ENCODE measurements around the gene RUFY4.
"Not testable (repeated sequence)": the region's sequence is repeated elsewhere in the genome, so short reads cannot be mapped to it uniquely, and the experiment has no call there.

Gene RUFY4

GRCh38 chr2:218031771-218032257 is 37.2 kb upstream of the RUFY4 start:
- no peak for DNase-seq

- no peak for DNase-seq
These were observed 36.5 kb upstream of the RUFY4 start for GRCh38 chr2:218032336-218033171.

- DNase-seq = no peak
These were observed 35.9 kb upstream of the RUFY4 start for GRCh38 chr2:218033208-218033589.

- no peak for DNase-seq
These were observed 35.2 kb upstream of the RUFY4 start for GRCh38 chr2:218033590-218034496.

GRCh38 chr2:218034497-218035213 is 34.4 kb upstream of the RUFY4 start:
- peak; percentile 64 for DNase-seq

GRCh38 chr2:218035463-218036100 is 33.5 kb upstream of the RUFY4 start:
- no peak for DNase-seq

- no peak for DNase-seq
These were observed 32.7 kb upstream of the RUFY4 start for GRCh38 chr2:218036371-218036770.

GRCh38 chr2:218039171-218039570 is 29.9 kb upstream of the RUFY4 start:
- DNase-seq = no peak

GRCh38 chr2:218040883-218041282 is 28.2 kb upstream of the RUFY4 start:
- DNase-seq = no peak

GRCh38 chr2:218041302-218042168 is 27.5 kb upstream of the RUFY4 start:
- no peak for DNase-seq

- no peak for DNase-seq
These were observed 26.0 kb upstream of the RUFY4 start for GRCh38 chr2:218043100-218043499.

GRCh38 chr2:218043701-218044109 is 25.3 kb upstream of the RUFY4 start:
- DNase-seq = no peak

GRCh38 chr2:218044599-218044998 is 24.5 kb upstream of the RUFY4 start:
- DNase-seq = not testable (repeated sequence)

GRCh38 chr2:218046238-218046637 is 22.8 kb upstream of the RUFY4 start:
- DNase-seq = no peak

GRCh38 chr2:218047536-218048225 is 21.4 kb upstream of the RUFY4 start:
- no peak for DNase-seq

- no peak for DNase-seq
These were observed 17.1 kb upstream of the RUFY4 start for GRCh38 chr2:218051903-218052302.

- no peak for DNase-seq
These were observed 9.8 kb upstream of the RUFY4 start for GRCh38 chr2:218059289-218059688.

GRCh38 chr2:218060118-218060517 is 8.9 kb upstream of the RUFY4 start:
- no peak for DNase-seq

GRCh38 chr2:218060950-218061660 is 7.9 kb upstream of the RUFY4 start:
- DNase-seq = no peak

GRCh38 chr2:218063486-218063885 is 5.6 kb upstream of the RUFY4 start:
- DNase-seq = no peak
